ENCODE data around the gene FMNL1. TPM values are rescaled to one million over a fixed set of nuclear protein-coding genes. Genes with fewer than 3 reads are reported as not detected.

The FMNL1 gene
- total RNA-seq, 1 donor from 2014 or later, result 87.0 TPM

- intact Hi-C loops (cut with DNase I), result loop anchor here (5.0 kb wide), 1 partner anchor 105 kb away; no protein-coding TSS in a partner anchor
- TF ChIP-seq CTCF (IDR thresholded peaks at IDR 0.05), result peak; percentile 73
- peaks cover 30% of the 10 kb centered on the region for H3K4me1 ChIP-seq
- peak overlapping the region; percentile 71 for H3K27ac ChIP-seq
- H3K36me3 ChIP-seq, result peaks cover 47% of the 10 kb centered on the region
- DNase-seq (peak; percentile 97), ATAC-seq (peak; percentile 89 to 93)
- no peaks in the 10 kb centered on the region for H3K9me3 ChIP-seq
- no peaks in the 10 kb centered on the region for H3K27me3 ChIP-seq (ENCODE audit: low read depth)
- no peak overlapping the region for H3K4me3 ChIP-seq
Measured at GRCh38 chr17:45277216-45277849, 55.6 kb downstream of the FMNL1 start.

- no peaks in the 10 kb centered on the region for H3K9me3 ChIP-seq
- ATAC-seq (peak; percentile 75 to 87), DNase-seq (no peak)
- no peak overlapping the region for H3K4me3 ChIP-seq
- H3K27ac ChIP-seq, result peak overlapping the region; percentile 71
- no peak for TF ChIP-seq CTCF (IDR thresholded peaks at IDR 0.05)
- peaks cover 35% of the 10 kb centered on the region for H3K4me1 ChIP-seq
- H3K36me3 ChIP-seq, result peaks cover 47% of the 10 kb centered on the region
- intact Hi-C loops (cut with DNase I), result loop anchor here (5.0 kb wide), 1 partner anchor 104 kb away; no protein-coding TSS in a partner anchor
- H3K27me3 ChIP-seq (ENCODE audit: low read depth), result no peaks in the 10 kb centered on the region
Measured at GRCh38 chr17:45277992-45278391, 56.3 kb downstream of the FMNL1 start.

- Histone ChIP-seq H3K4me1 (peaks cover 47% of the 10 kb centered on the region), H3K9me3 (no peaks in the 10 kb centered on the region), H3K4me3 (no peak overlapping the region), H3K27me3 (ENCODE audit: low read depth) (no peaks in the 10 kb centered on the region), H3K36me3 (peaks cover 49% of the 10 kb centered on the region), H3K27ac (no peak overlapping the region)
- TF ChIP-seq CTCF (IDR thresholded peaks at IDR 0.05), result no peak
- ATAC-seq, result no peak
- intact Hi-C loops (cut with DNase I), result loop anchor here (5.0 kb wide), 1 partner anchor 102 kb away; no protein-coding TSS in a partner anchor
- peak; percentile 8 for DNase-seq
Measured at GRCh38 chr17:45279898-45280297, 58.2 kb downstream of the FMNL1 start.

GRCh38 chr17:45282683-45283644 is 61.3 kb downstream of the FMNL1 start:
- TF ChIP-seq CTCF (IDR thresholded peaks at IDR 0.05), result no peak
- Histone ChIP-seq H3K27me3 (ENCODE audit: low read depth) (no peaks in the 10 kb centered on the region), H3K4me3 (no peak overlapping the region), H3K4me1 (peaks cover 32% of the 10 kb centered on the region), H3K27ac (peak overlapping the region; percentile 31), H3K36me3 (peaks cover 80% of the 10 kb centered on the region), H3K9me3 (no peaks in the 10 kb centered on the region)
- DNase-seq (peak; percentile 60), ATAC-seq (peak; percentile 85 to 90)
- intact Hi-C loops (cut with DNase I), result no loop called here

- no peak for ATAC-seq
- DNase-seq, result peak; percentile 23
- no peaks in the 10 kb centered on the region for H3K9me3 ChIP-seq
- peaks cover 88% of the 10 kb centered on the region for H3K36me3 ChIP-seq
- intact Hi-C loops (cut with DNase I), result no loop called here
- H3K27ac ChIP-seq, result peak overlapping the region; percentile 31
- peaks cover 32% of the 10 kb centered on the region for H3K4me1 ChIP-seq
- TF ChIP-seq CTCF (IDR thresholded peaks at IDR 0.05), result no peak
- H3K27me3 ChIP-seq (ENCODE audit: low read depth), result no peaks in the 10 kb centered on the region
- no peak overlapping the region for H3K4me3 ChIP-seq
Measured at GRCh38 chr17:45283711-45284110, 62.0 kb downstream of the FMNL1 start.

Measured in lower lobe of right lung (tissue), 2 donors.